Measurements from ENCODE around the gene POLR2B.
A peak's percentile ranks its signal among the peaks of the same experiment; 100 is the strongest.

The POLR2B gene

DNA sequence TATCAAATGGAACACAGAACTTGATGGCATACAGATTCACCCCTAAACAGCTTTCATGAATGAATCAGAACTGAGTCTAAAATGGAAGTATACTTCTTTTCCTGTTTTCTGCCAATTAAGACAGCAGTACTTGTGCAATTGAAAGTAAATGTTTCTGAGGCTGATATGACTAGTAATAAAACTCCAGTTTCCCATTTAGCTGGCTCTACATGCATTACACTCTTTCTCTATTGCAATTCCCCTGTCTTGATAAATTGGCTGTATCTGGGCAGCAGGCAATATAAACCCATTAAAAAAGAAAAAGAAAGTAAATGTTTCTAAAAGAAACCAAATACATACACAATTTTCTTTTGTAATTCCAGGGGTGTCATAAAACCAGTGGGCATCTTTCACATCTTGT lies 5.9 kb upstream of the POLR2B start:
- TF ChIP-seq, protein P1, sequence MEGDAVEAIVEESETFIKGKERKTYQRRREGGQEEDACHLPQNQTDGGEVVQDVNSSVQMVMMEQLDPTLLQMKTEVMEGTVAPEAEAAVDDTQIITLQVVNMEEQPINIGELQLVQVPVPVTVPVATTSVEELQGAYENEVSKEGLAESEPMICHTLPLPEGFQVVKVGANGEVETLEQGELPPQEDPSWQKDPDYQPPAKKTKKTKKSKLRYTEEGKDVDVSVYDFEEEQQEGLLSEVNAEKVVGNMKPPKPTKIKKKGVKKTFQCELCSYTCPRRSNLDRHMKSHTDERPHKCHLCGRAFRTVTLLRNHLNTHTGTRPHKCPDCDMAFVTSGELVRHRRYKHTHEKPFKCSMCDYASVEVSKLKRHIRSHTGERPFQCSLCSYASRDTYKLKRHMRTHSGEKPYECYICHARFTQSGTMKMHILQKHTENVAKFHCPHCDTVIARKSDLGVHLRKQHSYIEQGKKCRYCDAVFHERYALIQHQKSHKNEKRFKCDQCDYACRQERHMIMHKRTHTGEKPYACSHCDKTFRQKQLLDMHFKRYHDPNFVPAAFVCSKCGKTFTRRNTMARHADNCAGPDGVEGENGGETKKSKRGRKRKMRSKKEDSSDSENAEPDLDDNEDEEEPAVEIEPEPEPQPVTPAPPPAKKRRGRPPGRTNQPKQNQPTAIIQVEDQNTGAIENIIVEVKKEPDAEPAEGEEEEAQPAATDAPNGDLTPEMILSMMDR (conservative IDR thresholded peaks at IDR 0.05; ENCODE audit: low read depth, low read length): no peak
- H3K4me3 ChIP-seq (ENCODE audit: low read depth, low read length): no peak overlapping the region
- no peak for DNase-seq (ENCODE audit: low read depth)

DNA sequence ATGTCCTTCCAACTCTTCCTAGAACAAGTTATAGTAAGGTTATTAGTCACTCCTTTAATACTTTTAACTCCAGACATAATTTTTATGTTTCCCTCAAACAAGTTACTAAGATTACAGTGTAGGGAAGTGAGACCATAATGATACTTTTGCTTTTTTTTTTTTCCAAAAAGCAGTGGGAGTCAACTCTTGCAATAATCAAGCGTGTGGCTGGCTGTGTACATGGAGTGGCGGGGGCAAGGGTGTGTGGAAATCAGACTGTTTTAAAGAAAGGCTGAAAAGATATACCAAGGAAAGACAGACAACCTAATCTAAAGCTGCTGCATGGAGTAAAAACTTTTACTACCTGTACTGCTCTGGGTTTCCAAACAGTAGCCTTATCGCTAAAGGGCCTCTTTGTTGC lies 5.4 kb upstream of the POLR2B start:
- DNase-seq (ENCODE audit: low read depth): no peak
- TF ChIP-seq, protein P1 (conservative IDR thresholded peaks at IDR 0.05; ENCODE audit: low read depth, low read length): no peak

DNA sequence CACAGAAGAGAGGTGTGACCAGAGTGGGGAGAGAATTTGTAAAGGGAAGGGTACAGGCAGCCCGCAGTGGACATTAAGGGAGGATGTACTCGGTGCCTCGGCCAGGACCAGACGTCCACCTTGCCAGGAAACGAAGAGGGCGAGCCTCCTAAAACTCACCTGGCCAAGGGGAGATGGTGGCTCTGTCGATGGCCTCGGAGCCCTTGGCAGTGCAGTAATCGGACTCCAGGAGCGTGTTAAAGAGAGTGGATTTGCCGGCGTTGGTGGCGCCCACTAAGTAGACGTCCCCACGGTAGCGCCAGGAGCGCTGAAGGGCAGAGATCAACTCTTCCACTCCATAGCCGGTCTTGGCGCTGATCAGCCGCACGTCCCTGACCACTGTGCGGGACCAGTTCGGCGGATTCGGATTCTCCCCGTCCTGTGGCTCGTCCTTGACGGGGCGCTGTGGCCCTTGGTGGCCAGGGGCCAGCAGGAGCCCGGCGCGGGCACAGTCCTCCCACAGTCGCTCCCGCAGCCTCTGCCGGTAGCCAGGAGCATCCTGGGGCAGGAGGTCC lies 2.3 kb upstream of the POLR2B start:
- TF ChIP-seq, protein P1 (conservative IDR thresholded peaks at IDR 0.05; ENCODE audit: low read depth, low read length): no peak
- H3K4me3 ChIP-seq (ENCODE audit: low read depth, low read length): peak overlapping the region; percentile 97
- peak; percentile 11 for DNase-seq (ENCODE audit: low read depth)

More for the DNA sequence above, 5.4 kb upstream of the POLR2B start:
- no peak overlapping the region for H3K4me3 ChIP-seq (ENCODE audit: low read depth, low read length)

DNA sequence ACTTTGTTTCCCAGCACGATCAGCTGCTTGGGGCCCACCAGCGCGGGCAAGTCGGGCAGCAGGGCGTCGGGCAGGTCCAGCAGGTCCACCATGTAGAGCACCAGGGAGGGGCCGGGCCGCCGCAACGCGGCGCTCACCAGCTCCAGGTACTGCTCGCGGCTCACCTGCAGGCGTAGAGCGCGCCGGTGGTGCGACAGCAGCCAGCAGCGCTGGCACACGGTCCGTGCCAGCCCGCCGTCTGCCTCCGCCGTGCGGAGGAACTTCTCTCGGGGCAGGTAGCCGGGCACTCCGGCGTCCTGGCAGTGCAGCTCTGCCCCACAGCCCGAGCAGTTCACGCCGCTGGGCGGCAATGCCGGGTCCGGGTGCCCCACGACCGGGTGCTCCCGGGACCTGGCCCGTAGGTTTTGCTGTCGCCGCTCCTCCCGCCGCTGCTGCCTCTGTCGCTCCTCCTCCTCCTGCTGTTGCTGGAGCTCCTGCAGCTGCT lies 1.8 kb upstream of the POLR2B start:
- TF ChIP-seq, protein P1 (conservative IDR thresholded peaks at IDR 0.05; ENCODE audit: low read depth, low read length): no peak
- peak; percentile 13 for DNase-seq (ENCODE audit: low read depth)
- H3K4me3 ChIP-seq (ENCODE audit: low read depth, low read length): peak overlapping the region; percentile 97

DNA sequence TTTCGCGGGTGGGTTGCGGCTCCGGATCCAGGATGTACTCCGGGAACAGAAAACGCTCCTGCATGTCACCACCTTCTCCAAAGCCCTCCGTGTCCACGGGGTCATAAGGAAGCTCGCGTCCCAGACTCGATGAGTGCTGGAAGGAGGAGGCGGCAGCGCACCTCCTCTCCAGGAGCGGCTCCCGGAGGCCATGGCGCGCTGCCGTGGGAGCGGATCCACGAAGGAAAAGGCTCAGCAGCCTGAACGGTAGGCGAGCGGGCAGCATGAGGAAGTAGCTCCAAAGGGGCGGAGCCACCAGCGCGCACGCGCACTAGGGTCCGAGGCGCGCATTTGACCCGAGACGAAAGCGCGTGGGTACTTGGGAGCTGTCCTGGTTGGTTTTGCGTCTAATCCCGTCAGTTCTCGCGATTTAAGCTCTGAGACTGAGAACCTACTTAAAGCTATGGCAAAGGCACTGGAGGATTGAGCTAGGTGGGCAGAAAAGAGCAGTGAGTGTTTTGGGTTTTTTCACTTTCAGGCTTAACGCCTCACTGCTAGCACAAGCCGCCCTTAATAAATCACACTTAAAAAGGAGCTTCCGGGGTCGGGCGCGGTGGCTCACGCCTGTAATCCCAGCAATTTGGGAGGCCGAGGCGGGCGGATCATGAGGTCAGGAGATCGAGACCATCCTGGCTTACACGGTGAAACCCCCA lies 1.2 kb upstream of the POLR2B start, which contains the start of gene NOA1:
NOA1 (minus strand) TSS at position 286 of the 692 bp plus-strand sequence; CDS start at position 265, 21 bp downstream.
- peak within 1 kb of the TSS; percentile 97 for H3K4me3 ChIP-seq (ENCODE audit: low read depth, low read length)
- DNase-seq (ENCODE audit: low read depth): peak; percentile 100
- TF ChIP-seq, protein P1 (conservative IDR thresholded peaks at IDR 0.05; ENCODE audit: low read depth, low read length): no peak

DNA sequence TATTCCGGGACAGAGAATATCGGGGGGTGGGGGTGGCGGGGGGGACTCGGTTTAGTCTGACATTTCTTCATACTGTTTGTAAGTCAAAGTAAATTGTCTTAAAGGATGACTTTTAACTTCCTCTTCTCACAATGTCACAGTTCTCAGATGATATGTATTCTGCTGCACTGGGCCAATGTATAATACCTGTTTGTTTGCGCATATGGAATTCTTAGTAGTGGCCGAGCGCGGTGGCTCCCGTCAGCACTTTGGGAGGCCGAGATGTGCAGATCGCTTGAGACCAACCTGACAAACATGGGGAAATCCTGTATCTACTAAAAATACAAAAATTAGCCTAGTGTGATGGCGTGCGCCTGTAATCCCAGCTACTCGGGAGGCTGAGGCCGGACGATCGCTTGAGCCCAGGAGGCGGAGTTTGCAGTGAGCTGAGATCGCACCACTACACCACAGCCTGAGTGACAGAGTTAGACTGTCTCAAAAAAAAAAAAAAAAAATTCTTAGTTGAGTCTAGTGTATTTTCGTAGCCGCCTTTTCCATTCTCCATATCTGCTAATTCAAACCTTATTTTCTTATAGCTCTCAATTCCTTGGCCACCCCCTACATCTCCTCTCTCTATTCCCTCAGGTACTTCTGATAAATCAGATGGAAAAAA lies 851 bp downstream of the POLR2B start:
- TF ChIP-seq, protein P1 (conservative IDR thresholded peaks at IDR 0.05; ENCODE audit: low read depth, low read length): no peak
- DNase-seq (ENCODE audit: low read depth): peak; percentile 52
- H3K4me3 ChIP-seq (ENCODE audit: low read depth, low read length): peak overlapping the region; percentile 97
